HCT116 (cell line): Measurements from ENCODE around the gene ATXN1. TPM values are rescaled to one million over a fixed set of nuclear protein-coding genes. Genes with fewer than 3 reads are reported as not detected.

ENCODE experiments used
- ATAC-seq: fragments of 200-7000 bp; cut with Tn5 transposase; 2 replicates; pipeline ENCODE4 v1.9.1; 2020; ENCODE audit warnings: mild to moderate bottlenecking, moderate library complexity
- BruUV-seq: library from RNA; stranded (reverse); fragments of 400-500 nt; replicated peaks from 2 replicates; lab custom pipeline; 2021; lab: Mats Ljungman, UMichigan
- CTCF ChIA-PET: fragments of 300-600 bp; sonication (Branson Sonifier 250); formaldehyde crosslinking; loops from one replicate; lab custom pipeline; 2021; ENCODE audit warnings: antibody characterized with exemption; lab: Charles Lee
- POLR2A ChIA-PET: fragments of 300-600, 350-600 bp; sonication (Branson Sonifier 250); formaldehyde crosslinking; loops from one replicate; lab custom pipeline; 2021; ENCODE audit warnings: antibody characterized with exemption; lab: Charles Lee
- RAD21 ChIA-PET, 2 experiments: fragments of 300-600 bp; sonication (Branson Sonifier 250); formaldehyde crosslinking; loops; one replicate each; lab custom pipeline; 2023; ENCODE audit warnings: low total read pairs in 2 of 2; ENCODE audit not compliant: uncharacterized antibody in 2 of 2, unreplicated experiment in 2 of 2, low non-redundant PET in 1 of 2; lab: Charles Lee
- DNase-seq: peaks from one replicate; pipeline ENCODE4 v3.0.0-alpha.2; 2010; ENCODE audit warnings: low read depth, low spot score
- H2AFZ ChIP-seq: fragments of 200-600 bp; shearing (Covaris generic), sonication (generic); 2 replicates; pipeline ENCODE4 v1.6.1; 2017; ENCODE audit warnings: low read depth, mixed run types, mixed read lengths, antibody characterized with exemption, low read length; ENCODE audit not compliant: poor library complexity, severe bottlenecking
- H3K27ac ChIP-seq: 2 replicates; pipeline ENCODE4 v1.5.1; 2012; ENCODE audit warnings: low read depth, low read length
- H3K27me3 ChIP-seq: fragments of 200-600 bp; sonication (generic); 2 replicates; pipeline ENCODE4 v1.6.1; 2016; ENCODE audit warnings: mixed run types, low read length, mixed read lengths; ENCODE audit not compliant: insufficient read depth
- H3K36me3 ChIP-seq, 2 experiments: fragments of 200-500 bp in 1 of 2; fragments of 200-600 bp in 1 of 2; sonication (Bioruptor generic) in 1 of 2; sonication (generic) in 1 of 2; 2 replicates each; pipeline versions ENCODE4 v1.5.1 to v1.6.1; 2014 to 2016; ENCODE audit warnings: low read length in 2 of 2, inconsistent platforms in 1 of 2, mixed read lengths in 1 of 2, mixed run types in 1 of 2; ENCODE audit not compliant: insufficient read depth in 2 of 2, control insufficient read depth in 1 of 2
- H3K4me1 ChIP-seq, 2 experiments: fragments of 200-600 bp in 1 of 2; sonication (generic) in 1 of 2; 2 replicates each; pipeline versions ENCODE4 v1.5.1 to v1.6.1; 2012 to 2017; ENCODE audit warnings: low read length in 2 of 2, inconsistent platforms in 1 of 2, mild to moderate bottlenecking in 1 of 2, mixed read lengths in 1 of 2, mixed run types in 1 of 2, moderate library complexity in 1 of 2; ENCODE audit not compliant: insufficient read depth in 2 of 2, control insufficient read depth in 1 of 2
- H3K4me2 ChIP-seq: fragments of 200-600 bp; sonication (generic); 2 replicates; pipeline ENCODE4 v1.6.1; 2017; ENCODE audit warnings: mixed run types, low read length, mixed read lengths
- H3K4me3 ChIP-seq, 2 experiments: fragments of 200-600 bp in 1 of 2; sonication (generic) in 1 of 2; replicated peaks in 1 of 2; 2 replicates each; pipeline ENCODE4 v1.5.1; 2011 to 2016; ENCODE audit warnings: low read length in 2 of 2, control low read depth in 1 of 2, low read depth in 1 of 2, mild to moderate bottlenecking in 1 of 2, mixed read lengths in 1 of 2, mixed run types in 1 of 2
- H3K79me2 ChIP-seq: fragments of 200-600 bp; sonication (generic); 2 replicates; pipeline ENCODE4 v1.6.1; 2017; ENCODE audit warnings: mild to moderate bottlenecking, mixed run types, low read length, moderate library complexity, mixed read lengths; ENCODE audit not compliant: insufficient read depth
- H3K9ac ChIP-seq: fragments of 200-600 bp; sonication (generic); 2 replicates; pipeline ENCODE4 v1.6.1; 2016; ENCODE audit warnings: low read length, mixed read lengths
- H3K9me2 ChIP-seq: fragments of 200-600 bp; sonication (generic), shearing (Covaris generic); 2 replicates; pipeline ENCODE4 v1.6.1; 2017; ENCODE audit warnings: mixed run types, mild to moderate bottlenecking, moderate library complexity; ENCODE audit not compliant: insufficient read depth
- H3K9me3 ChIP-seq, 2 experiments: fragments of 200-500 bp in 1 of 2; fragments of 200-600 bp in 1 of 2; sonication (Bioruptor generic) in 1 of 2; sonication (generic) in 1 of 2; 2 replicates each; pipeline ENCODE4 v1.6.1; 2014 to 2017; ENCODE audit warnings: low read length in 2 of 2, mixed read lengths in 2 of 2, inconsistent platforms in 1 of 2, low read depth in 1 of 2, mild to moderate bottlenecking in 1 of 2, mixed run types in 1 of 2, moderate library complexity in 1 of 2; ENCODE audit not compliant: control insufficient read depth in 1 of 2, insufficient read depth in 1 of 2
- H4K20me1 ChIP-seq: fragments of 200-600 bp; sonication (generic), shearing (Covaris generic); 2 replicates; pipeline ENCODE4 v1.6.1; 2017; ENCODE audit warnings: mixed run types, mild to moderate bottlenecking, moderate library complexity; ENCODE audit not compliant: insufficient read depth
- ELF1 ChIP-seq: IDR thresholded peaks from 2 replicates; pipeline ENCODE4 v1.6.1; 2012; ENCODE audit warnings: low read depth, borderline replicate concordance
- EZH2 ChIP-seq: fragments of 200-600 bp; sonication (generic); IDR thresholded peaks from 2 replicates; pipeline ENCODE4 v1.6.1; 2017; ENCODE audit warnings: antibody characterized with exemption, mixed run types
- JUND ChIP-seq: IDR thresholded peaks from 2 replicates; pipeline ENCODE4 v1.6.1; 2012
- POLR2A ChIP-seq: IDR thresholded peaks from 2 replicates; pipeline ENCODE4 v1.7.0; 2011; ENCODE audit warnings: borderline replicate concordance; ENCODE audit not compliant: insufficient read depth, insufficient read length; ENCODE audit errors: extremely low read depth
- POLR2AphosphoS5 ChIP-seq: IDR thresholded peaks from 2 replicates; pipeline ENCODE4 v1.6.1; 2011; ENCODE audit warnings: mild to moderate bottlenecking, low read depth, low read length, moderate library complexity
- RAD21 ChIP-seq: IDR thresholded peaks from 2 replicates; pipeline ENCODE4 v1.6.1; 2012; ENCODE audit warnings: low read depth, mild to moderate bottlenecking
- YY1 ChIP-seq: IDR thresholded peaks from 2 replicates; pipeline ENCODE4 v1.6.1; 2011; ENCODE audit warnings: low read length, low read depth, moderate library complexity, mild to moderate bottlenecking; ENCODE audit not compliant: insufficient replicate concordance; ENCODE audit errors: extremely low read depth
- ZFX ChIP-seq: fragments of 450-650 bp; IDR thresholded peaks from 2 replicates; pipeline ENCODE4 v1.6.1; 2017
- ZNF274 ChIP-seq: fragments of 200-500 bp; sonication (Bioruptor generic); IDR thresholded peaks from 2 replicates; pipeline ENCODE4 v1.6.1; 2014; ENCODE audit warnings: mild to moderate bottlenecking, low read depth, low read length, inconsistent platforms
- intact Hi-C: fragments of 100-400 bp; cut with micrococcal nuclease; formaldehyde crosslinking; loops from 2 replicates; pipeline ENCODE4 v1.10.0; 2022
- total RNA-seq: library from RNA; stranded (reverse); gene quantifications from one replicate; pipeline ENCODE4 v1.2.1, GENCODE V29; 2021; ENCODE audit not compliant: unreplicated experiment
- TF ChIP-seq, protein P1 (sequence below): IDR thresholded peaks from 2 replicates; pipeline ENCODE4 v1.6.1; 2012
- TF ChIP-seq, protein P2 (sequence below): IDR thresholded peaks from 2 replicates; pipeline ENCODE4 v1.6.1; 2012

The ATXN1 gene
- total RNA-seq, 1 experiment from 2014 or later, result 21.0 TPM

GRCh38 chr6:16698162-16698533 lies 63.1 kb downstream of the ATXN1 start:
- no peaks in the 10 kb centered on the region for H3K9me2 ChIP-seq
- no peaks in the 10 kb centered on the region for H3K27me3 ChIP-seq
- H3K36me3 ChIP-seq, result no peaks in the 10 kb centered on the region
- H3K9ac ChIP-seq, result no peak overlapping the region
- ATAC-seq (no peak), DNase-seq (no peak)
- no peak overlapping the region for H3K4me2 ChIP-seq
- H3K4me3 ChIP-seq, result no peak overlapping the region
- H3K4me1 ChIP-seq, result 0 out of 4 replicates have a peak, but pooled peaks cover 0 to 7% of the 10 kb centered on the region in 2 experiments
- no peak overlapping the region for H2AFZ ChIP-seq
- no peaks in the 10 kb centered on the region for H4K20me1 ChIP-seq
- CTCF ChIA-PET, result no interaction called here
- BruUV-seq, result no TSS peak
- H3K27ac ChIP-seq, result no peak overlapping the region
- TF ChIP-seq POLR2A (no peak), JUND (no peak)
- TF ChIP-seq, all 23 proteins: peak for 0
- RAD21 ChIA-PET, result no interaction called here
- intact Hi-C loops, result no loop called here
- POLR2A ChIA-PET, result interaction anchor here (0.7 to 1.5 kb wide), 3 partner anchors 9 to 15 kb away, joined by 3 read pairs; no protein-coding TSS in a partner anchor
- no peaks in the 10 kb centered on the region for H3K9me3 ChIP-seq
- H3K79me2 ChIP-seq, result no peaks in the 10 kb centered on the region

GRCh38 chr6:16697437-16698161 lies 63.7 kb downstream of the ATXN1 start:
- Histone ChIP-seq H3K27me3 (no peaks in the 10 kb centered on the region), H3K4me2 (no peak overlapping the region), H3K9me2 (no peaks in the 10 kb centered on the region), H4K20me1 (no peaks in the 10 kb centered on the region), H3K9me3 (no peaks in the 10 kb centered on the region), H3K36me3 (no peaks in the 10 kb centered on the region), H3K4me3 (no peak overlapping the region), H3K9ac (no peak overlapping the region), H3K4me1 (0 out of 4 replicates have a peak, but pooled peaks cover 0 to 7% of the 10 kb centered on the region in 2 experiments), H3K79me2 (no peaks in the 10 kb centered on the region; the same call in 1 of the 2 replicates), H3K27ac (no peak overlapping the region), H2AFZ (no peak overlapping the region)
- no peak for ATAC-seq
- no peak for DNase-seq
- no TSS peak for BruUV-seq
- intact Hi-C loops, result no loop called here
- ChIA-PET RAD21 (no interaction called here), CTCF (no interaction called here), POLR2A (interaction anchor here (0.7 to 1.5 kb wide), 3 partner anchors 9 to 16 kb away, joined by 3 read pairs; no protein-coding TSS in a partner anchor)
- TF ChIP-seq ZFX, result no peak
- no peak for TF ChIP-seq EZH2
- TF ChIP-seq, protein P1, sequence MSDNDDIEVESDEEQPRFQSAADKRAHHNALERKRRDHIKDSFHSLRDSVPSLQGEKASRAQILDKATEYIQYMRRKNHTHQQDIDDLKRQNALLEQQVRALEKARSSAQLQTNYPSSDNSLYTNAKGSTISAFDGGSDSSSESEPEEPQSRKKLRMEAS, result no peak
- TF ChIP-seq, protein P2, sequence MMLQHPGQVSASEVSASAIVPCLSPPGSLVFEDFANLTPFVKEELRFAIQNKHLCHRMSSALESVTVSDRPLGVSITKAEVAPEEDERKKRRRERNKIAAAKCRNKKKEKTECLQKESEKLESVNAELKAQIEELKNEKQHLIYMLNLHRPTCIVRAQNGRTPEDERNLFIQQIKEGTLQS, result no peak
- TF ChIP-seq YY1, result no peak
- TF ChIP-seq ELF1, result no peak
- TF ChIP-seq POLR2AphosphoS5, result no peak
- TF ChIP-seq RAD21, result no peak
- TF ChIP-seq POLR2A, result no peak
- TF ChIP-seq ZNF274, result no peak
